RPMI7951 (cell line): Measurements from ENCODE around the gene OR11H1. TPM values are rescaled to one million over a fixed set of nuclear protein-coding genes. Genes with fewer than 3 reads are reported as not detected.
"Not testable (repeated sequence)": the region's sequence is repeated elsewhere in the genome, so short reads cannot be mapped to it uniquely, and the experiment has no call there.

Experiments used
- DNase-seq: peaks from one replicate; pipeline ENCODE4 v3.0.0-alpha.2; 2012; ENCODE audit warnings: low read depth
- total RNA-seq: library from RNA; depleted of rRNA; stranded (reverse); fragments of >200 nt; shearing (Covaris generic); gene quantifications from 2 replicates; pipeline ENCODE4 v1.2.3, GENCODE V29; 2014; rRNA removed

Gene OR11H1
- not detected in 2 replicates for total RNA-seq

- not testable (repeated sequence) for DNase-seq
These were observed at the start of gene OR11H1 for GRCh38 chr22:15527892-15528291. Gene OR11H1, plus strand, starts transcription at chr22:15528192. Its CDS starts 0 bp downstream, at chr22:15528192.

- not testable (repeated sequence) for DNase-seq
These were observed 18.0 kb upstream of the OR11H1 start for GRCh38 chr22:15509967-15510366.

GRCh38 chr22:15515896-15516295, 12.1 kb upstream of the OR11H1 start:
- DNase-seq, result not testable (repeated sequence)

- DNase-seq, result not testable (repeated sequence)
These were observed 25.8 kb downstream of the OR11H1 start for GRCh38 chr22:15553767-15554166.

- DNase-seq, result not testable (repeated sequence)
These were observed 35.5 kb downstream of the OR11H1 start for GRCh38 chr22:15563461-15563860.

- not testable (repeated sequence) for DNase-seq
These were observed 37.1 kb downstream of the OR11H1 start for GRCh38 chr22:15565063-15565462.

Other genes starting within 250 kb of the OR11H1 start
- gene POTEH, start 161.8 kb downstream of the OR11H1 start, total RNA-seq, result 0.24 and 0.29 TPM in 2 replicates